NCI-H345 treated with DMSO at 0.1 percent for 48 hours (cell line): ENCODE results near the gene ACTA1.
"Not testable (repeated sequence)": the region's sequence is repeated elsewhere in the genome, so short reads cannot be mapped to it uniquely, and the experiment has no call there.

ENCODE experiments used
- DNase-seq: peaks from one replicate; lab custom pipeline; 2025; ENCODE audit not compliant: unreplicated experiment; lab: John Stamatoyannopoulos, UW

Gene ACTA1

DNA sequence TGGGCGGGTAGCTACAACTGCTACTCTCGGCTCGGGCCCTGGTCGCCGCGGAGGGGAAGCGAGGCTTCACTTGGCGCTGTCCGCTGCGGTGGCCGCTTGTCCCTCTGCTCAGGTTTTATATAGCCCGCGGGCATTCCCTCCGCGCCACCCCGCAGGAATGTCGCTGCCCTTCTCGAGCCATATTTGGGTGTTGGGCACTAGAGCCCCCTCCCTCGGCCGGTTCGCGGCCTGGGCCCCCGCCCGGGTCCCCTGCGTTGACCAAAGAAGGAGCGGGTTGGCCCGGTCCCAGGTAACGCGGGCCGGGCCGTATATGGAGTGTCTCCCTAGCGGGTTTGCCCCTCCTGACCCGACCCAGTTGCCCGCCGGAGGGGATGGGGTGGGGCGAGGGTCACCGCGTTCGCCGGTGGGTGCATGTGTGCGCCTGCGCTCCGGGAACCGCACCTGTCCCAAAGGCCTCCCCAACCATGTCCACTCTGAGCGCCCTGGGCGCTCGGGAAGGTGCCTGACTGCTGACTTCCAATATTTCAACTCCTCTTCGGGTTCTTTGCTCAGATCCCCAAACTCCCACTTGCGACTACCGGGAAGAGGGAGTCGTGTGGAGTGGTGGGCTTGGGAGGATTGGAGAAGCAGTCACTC is at the start of gene ACTA1:
Gene ACTA1 (minus strand): TSS at position 90 of the 636 bp plus-strand sequence. CDS start 979 bp downstream, outside the sequence.
- DNase-seq, result no peak

GRCh38 chr1:229482511-229482910 is 48.6 kb upstream of the ACTA1 start:
- DNase-seq, result no peak

GRCh38 chr1:229480495-229480894 is 46.6 kb upstream of the ACTA1 start:
- DNase-seq, result no peak

DNA sequence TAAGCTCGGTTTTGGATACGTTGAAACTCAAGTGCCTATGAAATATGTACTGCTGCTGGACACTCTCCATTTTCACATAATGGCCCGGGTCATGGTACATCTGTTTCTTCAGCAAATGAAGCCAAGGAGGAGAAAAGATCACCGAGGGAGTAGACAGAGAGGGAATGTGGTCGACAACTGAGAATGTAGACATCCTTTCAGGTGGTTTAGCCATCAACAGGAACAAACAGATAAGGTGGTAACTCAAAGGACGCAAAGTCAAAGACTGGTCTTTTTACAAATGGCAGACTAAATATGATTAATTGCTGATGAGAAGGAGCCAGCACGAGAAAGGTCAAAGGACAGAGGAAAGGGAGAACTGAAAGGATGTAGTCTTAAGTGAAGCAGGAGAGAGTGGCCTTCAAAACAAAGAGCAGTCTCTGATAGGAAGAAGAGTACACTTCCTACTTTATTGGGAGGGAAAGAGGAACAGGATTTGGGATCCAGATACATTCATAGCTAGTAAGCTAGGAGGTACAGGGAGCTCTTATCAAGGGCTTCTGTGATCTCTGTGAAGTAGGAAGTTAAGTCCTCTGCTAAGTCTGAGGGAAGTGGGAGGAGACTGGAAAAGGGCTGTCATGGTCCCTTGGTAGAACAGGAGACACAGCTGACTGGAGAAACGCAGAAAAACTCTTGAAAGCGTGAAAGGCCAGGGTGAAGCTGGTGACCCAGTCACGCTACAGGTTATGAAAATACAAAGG is 45.9 kb upstream of the ACTA1 start:
- DNase-seq, result no peak

- DNase-seq, result no peak
These were observed 45.0 kb upstream of the ACTA1 start for GRCh38 chr1:229478852-229479251.

DNA sequence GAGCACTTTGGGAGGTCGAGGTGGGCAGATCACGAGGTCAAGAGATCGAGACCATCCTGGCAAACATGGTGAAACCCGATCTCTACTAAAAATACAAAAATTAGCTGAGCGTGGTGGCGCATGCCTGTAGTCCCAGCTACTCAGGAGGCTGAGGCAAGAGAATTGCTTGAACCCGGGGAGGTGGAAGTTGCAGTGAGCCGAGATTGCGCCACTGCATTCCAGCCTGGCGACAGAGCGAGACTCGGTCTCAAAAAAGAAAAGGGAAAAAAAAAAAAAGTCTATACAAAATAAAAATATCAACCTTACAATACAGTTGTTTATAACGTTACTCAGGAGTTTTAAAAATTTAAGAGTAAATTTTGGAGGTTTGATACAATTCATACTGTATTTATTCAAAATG is 42.0 kb upstream of the ACTA1 start:
- not testable (repeated sequence) for DNase-seq

GRCh38 chr1:229474509-229474908 is 40.6 kb upstream of the ACTA1 start:
- DNase-seq, result no peak

DNA sequence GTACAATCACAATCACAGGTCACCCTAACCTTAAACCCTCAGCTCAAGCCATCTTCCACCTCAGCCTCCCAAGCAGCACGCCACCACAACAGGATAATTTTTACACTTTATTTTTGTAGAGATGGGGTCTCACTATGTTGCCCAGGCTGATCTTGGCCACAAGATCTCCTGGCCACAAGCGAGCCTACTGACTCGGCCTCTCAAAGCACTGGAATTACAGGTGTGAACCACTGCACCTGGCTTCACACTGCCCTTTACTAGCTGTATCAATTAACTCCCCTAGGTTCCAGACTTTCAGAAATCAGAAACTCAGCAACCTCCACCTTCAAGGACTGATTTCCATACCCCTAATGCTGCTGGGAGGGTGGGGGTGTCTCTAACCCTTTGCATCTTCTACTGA is 37.3 kb upstream of the ACTA1 start:
- DNase-seq, result no peak

DNA sequence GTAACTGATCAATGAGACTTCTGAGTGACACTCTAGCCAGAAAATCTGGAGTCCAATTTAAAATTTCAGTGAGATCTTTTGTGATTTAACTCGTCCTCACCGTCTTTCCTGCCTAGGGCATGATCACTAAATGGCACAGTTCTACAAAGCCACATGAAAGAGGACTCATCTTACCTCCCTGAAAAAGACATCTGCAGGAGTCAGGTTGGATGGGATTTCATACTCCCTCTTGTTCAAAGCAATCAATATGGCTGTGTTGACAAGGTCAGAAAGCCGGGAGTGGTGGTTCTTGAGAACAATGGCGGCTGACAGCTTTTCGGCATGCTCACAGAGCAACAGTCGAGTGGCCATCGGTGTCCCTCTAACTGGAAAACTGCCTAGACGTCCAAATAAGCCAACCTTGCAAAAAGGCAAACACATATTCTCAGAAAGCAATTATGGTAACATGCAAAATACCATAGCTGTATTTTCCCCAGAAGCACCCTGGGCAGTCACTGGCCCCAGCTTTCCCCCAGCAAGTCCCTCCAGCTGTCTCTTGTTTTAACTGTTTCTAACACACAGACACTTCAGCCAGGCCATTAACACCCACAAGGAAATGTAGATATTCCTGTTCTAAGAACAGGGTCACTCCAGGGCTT is 36.6 kb upstream of the ACTA1 start:
- DNase-seq, result no peak

- DNase-seq, result no peak
These were observed 33.0 kb upstream of the ACTA1 start for GRCh38 chr1:229466887-229467286.

DNA sequence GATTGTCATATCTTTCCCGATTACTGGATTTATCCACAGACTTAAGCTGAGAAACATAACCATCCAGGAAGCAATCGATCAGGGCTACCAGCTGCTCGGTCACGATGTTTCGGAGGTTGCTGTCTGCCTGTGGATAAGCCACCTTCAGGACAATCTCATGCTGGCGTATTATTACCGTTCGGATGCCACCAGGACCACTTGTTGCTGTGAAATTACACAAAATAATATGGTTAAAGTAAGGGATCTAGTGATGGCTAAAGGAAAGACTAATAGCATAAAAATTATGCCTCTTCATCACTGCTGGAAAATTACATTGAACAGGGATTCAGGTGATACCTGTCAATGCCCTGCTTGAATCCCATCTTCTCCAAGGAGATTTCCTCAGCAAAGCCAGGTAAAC is 30.8 kb upstream of the ACTA1 start:
- DNase-seq, result no peak

DNA sequence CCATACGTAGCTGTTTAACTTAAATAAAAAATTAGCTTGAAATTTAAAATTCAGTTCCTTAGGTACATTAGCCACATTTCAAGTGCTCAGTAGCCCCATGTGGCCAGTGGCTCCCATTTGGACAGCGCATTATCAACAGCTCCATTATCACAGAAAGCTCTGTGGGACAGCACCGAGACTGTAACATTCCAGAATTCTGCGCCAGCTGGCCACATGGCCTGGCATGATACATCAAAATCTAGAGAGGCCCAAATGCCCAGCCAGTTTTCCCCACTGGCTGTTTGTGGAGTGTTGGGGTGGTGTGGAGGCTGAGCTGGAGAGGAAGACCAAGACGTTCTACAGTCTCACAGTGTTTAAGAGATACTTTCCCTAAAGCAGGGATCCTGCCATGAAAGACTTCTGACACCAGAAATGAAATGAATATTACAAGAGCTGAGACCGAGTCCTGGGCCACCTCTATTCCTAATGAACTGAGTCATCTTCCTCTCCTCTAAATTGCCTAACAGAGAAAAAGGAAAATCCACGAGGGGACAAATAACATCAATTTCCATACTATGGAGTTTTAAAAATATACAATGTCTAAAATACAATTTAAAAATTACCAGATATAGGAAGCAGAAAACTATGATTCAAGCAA is 27.3 kb upstream of the ACTA1 start:
- DNase-seq, result no peak

DNA sequence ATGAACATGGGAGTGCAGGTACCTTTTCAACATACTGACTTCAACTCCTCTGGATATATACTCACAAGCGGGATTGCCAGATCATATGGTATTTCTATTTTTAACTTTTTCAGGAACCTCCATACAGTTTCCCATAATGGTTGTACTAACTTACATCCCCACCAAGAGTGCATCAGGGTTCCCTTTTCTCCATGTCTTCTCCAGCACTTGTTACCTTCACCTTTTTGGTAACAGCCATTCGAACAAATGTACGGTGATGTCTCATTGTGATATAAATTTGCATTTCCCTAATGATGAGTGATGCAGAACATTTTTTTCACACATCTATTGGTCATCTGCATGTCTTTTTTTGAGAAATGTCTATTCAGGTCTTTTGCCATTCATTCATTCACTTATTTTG is 25.9 kb upstream of the ACTA1 start:
- DNase-seq, result no peak

DNA sequence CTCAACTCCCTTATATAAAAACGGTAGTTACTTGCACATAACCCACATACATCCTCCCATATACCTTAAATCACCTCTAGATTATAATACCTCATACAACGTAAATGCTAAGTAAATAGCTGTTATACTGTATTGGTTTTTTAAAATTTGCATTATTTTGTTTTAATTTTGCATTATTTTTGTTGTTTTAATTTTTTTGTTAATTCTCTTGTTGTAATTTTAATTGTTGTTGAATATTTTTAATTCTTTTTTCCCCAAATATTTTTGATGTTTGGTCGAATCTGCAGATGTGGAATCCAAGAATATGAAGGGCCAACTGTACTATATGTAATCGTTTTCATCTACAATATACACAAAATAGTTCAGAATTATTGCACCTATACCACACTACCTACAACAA is 23.5 kb upstream of the ACTA1 start:
- no peak for DNase-seq

DNA sequence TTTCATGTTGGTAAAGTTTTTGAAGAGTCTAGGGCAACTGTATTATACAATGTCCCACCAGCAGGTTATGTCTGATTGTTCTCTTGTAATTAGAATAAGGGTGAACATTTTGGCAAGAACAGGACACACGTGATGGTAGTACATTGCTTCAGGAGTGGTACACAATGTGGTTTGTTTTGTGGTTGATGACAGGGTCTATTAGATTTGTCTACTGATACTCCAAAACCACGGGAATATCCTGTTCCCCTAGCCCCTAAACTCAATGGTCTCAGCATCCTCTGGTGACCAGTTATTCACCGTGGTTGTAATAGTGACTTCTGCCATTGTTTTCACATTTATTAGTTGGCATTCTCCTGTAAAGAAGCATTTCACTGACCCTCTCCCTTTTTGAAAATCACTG is 22.1 kb upstream of the ACTA1 start:
- no peak for DNase-seq

DNA sequence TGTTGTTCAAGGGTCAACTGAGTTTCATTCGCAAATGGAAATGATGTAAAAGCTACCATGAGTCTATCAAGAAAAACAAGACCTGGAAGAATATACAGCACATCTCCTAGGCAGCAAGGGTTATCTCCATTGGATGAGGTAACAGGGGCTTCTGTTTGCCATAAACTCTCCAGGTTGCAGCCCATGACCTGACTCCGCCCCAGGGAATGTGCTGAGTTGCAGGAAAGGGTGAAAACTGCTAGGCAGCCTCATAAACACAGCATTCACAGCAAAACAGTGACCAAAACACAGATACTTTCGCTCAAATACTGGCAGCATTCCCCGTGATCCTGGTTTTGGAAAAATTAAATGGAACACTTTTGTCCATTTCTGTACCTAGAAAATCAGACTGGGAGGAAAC is 20.2 kb upstream of the ACTA1 start:
- DNase-seq, result no peak

- DNase-seq, result no peak
These were observed 19.3 kb upstream of the ACTA1 start for GRCh38 chr1:229452956-229453801.

DNA sequence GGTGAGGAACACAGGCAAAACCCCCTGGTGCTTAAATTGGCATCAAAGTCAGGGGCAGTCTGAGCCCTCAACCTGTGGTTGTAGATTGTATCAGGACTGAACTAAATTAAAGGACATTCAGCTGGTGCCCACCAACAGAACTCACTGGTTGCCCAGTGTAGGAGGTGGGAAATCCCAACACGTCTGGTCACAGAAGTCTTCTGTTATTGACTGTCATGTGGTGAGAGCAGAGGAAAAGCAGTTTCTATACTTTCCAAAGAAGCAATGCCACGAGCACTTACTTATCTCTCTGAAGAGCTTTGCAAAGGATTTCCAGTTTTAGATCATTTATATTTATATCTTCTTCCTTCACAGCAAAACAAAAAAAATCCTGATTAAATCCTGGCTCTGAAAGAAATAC is 15.0 kb upstream of the ACTA1 start:
- no peak for DNase-seq

GRCh38 chr1:229448354-229448753 is 14.5 kb upstream of the ACTA1 start:
- no peak for DNase-seq

DNA sequence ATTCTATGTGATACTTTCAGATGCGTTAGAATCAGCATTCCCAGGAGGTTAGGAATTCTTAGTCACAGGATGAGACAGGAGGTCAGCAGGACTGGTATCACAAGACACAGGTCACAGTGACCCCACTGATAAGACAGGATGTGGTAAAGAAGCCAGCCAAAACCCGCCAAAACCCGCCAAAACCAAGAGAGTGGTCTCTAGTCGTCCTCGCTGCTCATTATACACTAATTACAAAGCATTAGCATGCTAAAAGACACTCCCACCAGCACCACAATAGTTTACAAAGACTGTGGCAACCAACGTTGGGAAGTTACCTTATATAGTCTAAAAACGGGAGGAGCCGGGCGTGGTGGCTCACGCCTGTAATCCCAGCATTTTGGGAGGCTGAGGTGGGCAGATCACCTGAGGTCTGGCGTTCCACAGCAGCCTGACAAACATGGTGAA is 13.9 kb upstream of the ACTA1 start:
- no peak for DNase-seq

DNA sequence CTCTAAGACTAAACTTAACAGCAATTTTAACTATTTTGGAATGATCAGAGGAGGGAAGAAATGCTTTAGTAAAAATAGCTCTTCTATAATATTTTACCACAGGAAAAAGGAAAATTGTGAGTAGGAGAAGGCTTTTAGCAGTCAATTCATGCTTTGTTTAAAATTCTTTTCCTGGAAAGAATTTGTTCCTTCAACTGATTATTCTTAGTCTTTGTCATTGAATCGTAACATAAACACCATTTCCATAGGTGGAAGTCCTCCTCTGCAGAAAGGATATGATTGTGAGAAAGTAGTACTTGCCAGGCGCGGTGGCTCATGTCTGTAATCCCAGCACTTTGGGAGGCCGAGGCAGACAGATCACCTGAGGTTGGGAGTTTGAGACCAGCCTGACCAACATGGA is 11.9 kb upstream of the ACTA1 start:
- DNase-seq, result no peak
